OCI-LY3 (cell line): ENCODE results near the gene GRID2.

Experiments
- H2AFZ ChIP-seq: fragments of 200-600, 300-600 bp; shearing (Covaris generic); 2 replicates; pipeline ENCODE4 v1.6.0; 2014; ENCODE audit warnings: antibody characterized with exemption, low read depth, low read length
- H3K27ac ChIP-seq: fragments of 200-600, 300-600 bp; sonication (generic); 2 replicates; pipeline ENCODE4 v1.5.1; 2014; ENCODE audit warnings: mild to moderate bottlenecking, low read length, moderate library complexity, mixed read lengths
- H3K27me3 ChIP-seq: fragments of 200-600, 300-600 bp; sonication (generic); 2 replicates; pipeline ENCODE4 v1.6.1; 2014; ENCODE audit warnings: low read depth, low read length, mixed read lengths
- H3K36me3 ChIP-seq: fragments of 200-600, 300-600 bp; sonication (generic); replicated peaks from 2 replicates; pipeline ENCODE3; 2014; ENCODE audit warnings: low read depth, low read length, mixed read lengths
- H3K4me1 ChIP-seq: fragments of 300-600, 200-600 bp; sonication (generic); 2 replicates; pipeline ENCODE4 v1.6.1; 2014; ENCODE audit warnings: low read length, mixed read lengths
- H3K4me2 ChIP-seq: fragments of 200-600, 300-600 bp; sonication (generic); 2 replicates; pipeline ENCODE4 v1.6.1; 2014; ENCODE audit warnings: low read length, mixed read lengths
- H3K4me3 ChIP-seq: fragments of 300-600, 200-600 bp; sonication (generic); 2 replicates; pipeline ENCODE4 v1.5.1; 2014; ENCODE audit warnings: antibody characterized with exemption, mild to moderate bottlenecking, low read length, moderate library complexity
- H3K79me2 ChIP-seq: fragments of 300-600, 200-600 bp; shearing (Covaris generic); 2 replicates; pipeline ENCODE4 v1.6.1; 2014; ENCODE audit warnings: mild to moderate bottlenecking, low read length, mixed read lengths
- H3K9ac ChIP-seq: fragments of 300-600, 200-600 bp; shearing (Covaris generic); 2 replicates; pipeline ENCODE4 v1.6.0; 2014; ENCODE audit warnings: mild to moderate bottlenecking, low read length, moderate library complexity
- H3K9me3 ChIP-seq: fragments of 200-600, 300-600 bp; shearing (Covaris generic); 2 replicates; pipeline ENCODE4 v1.6.1; 2014; ENCODE audit warnings: low read length, mixed read lengths; ENCODE audit not compliant: insufficient read depth
- H4K20me1 ChIP-seq: fragments of 200-600, 300-600 bp; sonication (generic); 2 replicates; pipeline ENCODE4 v1.6.1; 2016; ENCODE audit warnings: low read length, mixed read lengths; ENCODE audit not compliant: insufficient read depth
- CTCF ChIP-seq: fragments of 200-600, 300-600 bp; sonication (generic); IDR thresholded peaks from 2 replicates; pipeline ENCODE4 v1.5.1; 2014; ENCODE audit warnings: antibody characterized with exemption, low read length, low read depth
- EZH2phosphoT487 ChIP-seq: fragments of 200-600 bp; shearing (Covaris generic); IDR thresholded peaks from 2 replicates; pipeline ENCODE4 v1.6.1; 2018; ENCODE audit warnings: antibody characterized with exemption, mixed run types, low read depth

Gene GRID2

DNA sequence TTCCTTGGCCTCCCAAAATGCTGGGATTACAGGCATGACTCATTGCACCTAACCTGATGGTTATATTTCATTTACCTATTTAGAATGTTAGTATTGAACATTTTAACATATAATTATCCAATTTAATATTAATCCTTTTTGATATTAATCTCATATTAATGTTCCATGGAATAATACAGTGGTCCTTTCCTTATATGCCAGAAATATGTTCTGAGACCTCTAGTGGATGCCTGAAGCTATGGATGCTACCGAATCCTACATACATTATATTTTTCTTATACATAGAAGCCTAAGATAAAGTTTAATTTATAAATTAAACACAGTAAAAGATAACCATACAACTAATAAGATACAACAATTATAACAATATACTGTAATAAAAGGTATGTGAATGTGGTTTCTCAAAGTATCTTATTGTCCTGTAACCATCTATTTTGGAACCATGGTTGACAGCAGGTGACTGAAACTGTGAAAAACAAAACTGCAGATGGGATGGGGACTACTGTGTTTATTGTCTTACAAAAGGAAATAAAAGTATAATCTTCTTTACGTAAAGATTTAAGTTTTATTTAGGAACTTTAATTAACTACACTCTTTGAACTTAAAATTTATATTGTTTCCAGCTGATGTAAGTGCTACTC lies 431.4 kb downstream of the GRID2 start:
- no peak overlapping the region for H3K9ac ChIP-seq
- no peak for TF ChIP-seq CTCF
- TF ChIP-seq EZH2phosphoT487, result no peak
- no peaks in the 10 kb centered on the region for H3K79me2 ChIP-seq
- H3K4me2 ChIP-seq, result no peak overlapping the region
- no peak overlapping the region for H3K4me3 ChIP-seq
- H3K9me3 ChIP-seq, result no peaks in the 10 kb centered on the region
- no peak overlapping the region for H3K27ac ChIP-seq
- H3K27me3 ChIP-seq, result no peaks in the 10 kb centered on the region
- no peaks in the 10 kb centered on the region for H3K36me3 ChIP-seq
- no peaks in the 10 kb centered on the region for H4K20me1 ChIP-seq
- H3K4me1 ChIP-seq, result no peaks in the 10 kb centered on the region
- H2AFZ ChIP-seq, result no peak overlapping the region

GRCh38 chr4:92760433-92760832 lies 456.7 kb downstream of the GRID2 start:
- H3K79me2 ChIP-seq, result no peaks in the 10 kb centered on the region
- no peaks in the 10 kb centered on the region for H3K4me1 ChIP-seq
- no peak overlapping the region for H3K27ac ChIP-seq
- no peak for TF ChIP-seq CTCF
- no peak for TF ChIP-seq EZH2phosphoT487
- no peaks in the 10 kb centered on the region for H3K9me3 ChIP-seq
- H3K27me3 ChIP-seq, result no peaks in the 10 kb centered on the region
- no peaks in the 10 kb centered on the region for H3K36me3 ChIP-seq
- no peak overlapping the region for H3K4me3 ChIP-seq
- no peak overlapping the region for H3K4me2 ChIP-seq
- H3K9ac ChIP-seq, result no peak overlapping the region
- H2AFZ ChIP-seq, result no peak overlapping the region
- no peaks in the 10 kb centered on the region for H4K20me1 ChIP-seq

GRCh38 chr4:92776080-92776479 lies 472.3 kb downstream of the GRID2 start:
- no peaks in the 10 kb centered on the region for H3K27me3 ChIP-seq
- no peaks in the 10 kb centered on the region for H3K36me3 ChIP-seq
- TF ChIP-seq EZH2phosphoT487 (no peak), CTCF (no peak)

GRCh38 chr4:92789741-92790140 lies 486.0 kb downstream of the GRID2 start:
- Histone ChIP-seq H3K27ac (no peak overlapping the region), H3K79me2 (no peaks in the 10 kb centered on the region), H3K9ac (no peak overlapping the region), H3K4me2 (no peak overlapping the region), H4K20me1 (no peaks in the 10 kb centered on the region), H3K9me3 (no peaks in the 10 kb centered on the region), H3K36me3 (no peaks in the 10 kb centered on the region), H3K4me3 (no peak overlapping the region), H3K4me1 (no peaks in the 10 kb centered on the region), H2AFZ (no peak overlapping the region), H3K27me3 (no peaks in the 10 kb centered on the region)
- no peak for TF ChIP-seq EZH2phosphoT487

More at GRCh38 chr4:92776080-92776479, 472.3 kb downstream of the GRID2 start:
- H3K79me2 ChIP-seq, result no peaks in the 10 kb centered on the region
- H3K9me3 ChIP-seq, result no peaks in the 10 kb centered on the region
- no peaks in the 10 kb centered on the region for H3K4me1 ChIP-seq
- no peak overlapping the region for H3K9ac ChIP-seq
- H3K27ac ChIP-seq, result no peak overlapping the region
- no peak overlapping the region for H2AFZ ChIP-seq
- H4K20me1 ChIP-seq, result no peaks in the 10 kb centered on the region
- H3K4me2 ChIP-seq, result no peak overlapping the region
- no peak overlapping the region for H3K4me3 ChIP-seq
